Right cardiac atrium (tissue), 5 donors: Measurements from ENCODE around the gene SIGMAR1. TPM values are rescaled to one million over a fixed set of nuclear protein-coding genes. Genes with fewer than 3 reads are reported as not detected.
"Not testable (repeated sequence)": the region's sequence is repeated elsewhere in the genome, so short reads cannot be mapped to it uniquely, and the experiment has no call there.

Source experiments
- ATAC-seq, 2 donors: fragments of 200-7000 bp; cut with Tn5 transposase; one replicate each; pipeline versions ENCODE4 v1.8.0 to v1.9.1; 2020; ENCODE audit warnings: moderate library complexity in 2 of 2, mild to moderate bottlenecking in 1 of 2
- DNase-seq, 3 donors: peaks; one replicate each; pipeline ENCODE4 v3.0.0-alpha.2; 2020
- H3K27ac ChIP-seq: one replicate; pipeline ENCODE4 v1.5.1; 2013; ENCODE audit warnings: mild to moderate bottlenecking, low read length, control low read depth, moderate library complexity
- H3K27me3 ChIP-seq: one replicate; pipeline ENCODE4 v1.6.1; 2013; ENCODE audit not compliant: control insufficient read depth, insufficient read depth
- H3K4me1 ChIP-seq: one replicate; pipeline ENCODE4 v1.6.1; 2013; ENCODE audit warnings: low read length; ENCODE audit not compliant: control insufficient read depth, insufficient read depth
- H3K4me3 ChIP-seq: one replicate; pipeline ENCODE4 v1.5.1; 2013; ENCODE audit warnings: low read length, control low read depth
- H3K9me3 ChIP-seq: one replicate; pipeline ENCODE4 v1.6.1; 2013; ENCODE audit warnings: low read length; ENCODE audit not compliant: control insufficient read depth
- WGBS: extraction: QIAGEN DNeasy Blood & Tissue Kit; methylation state at CpG from one replicate; pipeline ENCODE4 v1.1.7; 2013; 5-methylcytosine and 5-hydroxymethylcytosine counted together
- intact Hi-C, 4 donors: fragments of 100-400 bp; cut with DNase I; formaldehyde crosslinking; loops; one replicate each; pipeline versions ENCODE4 v1.11.0 to v1.14.0; 2022 to 2023
- polyA plus RNA-seq: library from polyadenylated mRNA; stranded (reverse); fragments of 200-250 nt; gene quantifications from one replicate; pipeline ENCODE4 v1.2.3, GENCODE V29; 2013
- total RNA-seq, 4 donors: library from RNA; stranded (reverse); fragmentation: NEBNext Ultra II Directional; extraction: Animal tissue kit (Norgen Biotek cat#: 25700); gene quantifications; one replicate each; pipeline ENCODE4 v1.2.1, GENCODE V29; 2021
- donor health status: healthy with polysubstance abuse.
- donor health status: DM: no; HTN: yes; CAD: no.
- donor health status: DM: no; HTN: no; CAD: no.
- donor health status: DM: no; HTN: yes; CAD: no; lungs with severe emphysema.
- donor health status: DM: yes; HTN: yes; CAD: no.

The SIGMAR1 gene
- total and polyA plus RNA-seq, 5 donors, result 28.6 to 37.2 (median 35.8) TPM

- H3K27me3 ChIP-seq, result no peaks in the 10 kb centered on the region
- intact Hi-C loops, result no loop called here
- no peak overlapping the region for H3K4me3 ChIP-seq
- no peak for ATAC-seq
- H3K9me3 ChIP-seq, result no peaks in the 10 kb centered on the region
- peaks cover 8% of the 10 kb centered on the region for H3K4me1 ChIP-seq
- no peak overlapping the region for H3K27ac ChIP-seq
- no peak for DNase-seq
Observed at GRCh38 chr9:34644766-34645314, 7.3 kb upstream of the SIGMAR1 start.

- H3K27ac ChIP-seq, result no peak overlapping the region
- no peak overlapping the region for H3K4me3 ChIP-seq
- WGBS, result 96% methylated on average over 1 of the region's 1 CpG
- intact Hi-C loops, result no loop called here
- H3K27me3 ChIP-seq, result no peaks in the 10 kb centered on the region
- ATAC-seq, result no peak
- H3K9me3 ChIP-seq, result no peaks in the 10 kb centered on the region
- no peak for DNase-seq
- H3K4me1 ChIP-seq, result peaks cover 4% of the 10 kb centered on the region
Observed at GRCh38 chr9:34642679-34643078, 5.1 kb upstream of the SIGMAR1 start.

GRCh38 chr9:34639322-34639721 lies 1.7 kb upstream of the SIGMAR1 start:
- not testable (repeated sequence) for H3K4me1 ChIP-seq, H3K4me3 ChIP-seq, H3K27me3 ChIP-seq, H3K9me3 ChIP-seq, H3K27ac ChIP-seq, ATAC-seq
- peak in 1 of 3 donors; percentile 9 for DNase-seq
- 92% methylated on average over 8 of the region's 8 CpGs for WGBS
- intact Hi-C loops, result loop anchor here in 1 of 4 donors (10.0 kb wide), 1 partner anchor 65 kb away; no protein-coding TSS in a partner anchor

- 21% methylated on average over 7 of the region's 7 CpGs for WGBS
- intact Hi-C loops, result loop anchor here in 1 of 4 donors (10.0 kb wide), 1 partner anchor 67 kb away; no protein-coding TSS in a partner anchor
Observed at GRCh38 chr9:34638138-34638445, 505 bp upstream of the SIGMAR1 start.

GRCh38 chr9:34636791-34637355 lies 714 bp downstream of the SIGMAR1 start:
- no peaks in the 10 kb centered on the region for H3K27me3 ChIP-seq
- intact Hi-C loops, result loop anchor here in 1 of 4 donors (10.0 kb wide), 1 partner anchor 68 kb away; no protein-coding TSS in a partner anchor
- no peaks in the 10 kb centered on the region for H3K4me1 ChIP-seq
- H3K4me3 ChIP-seq, result peak overlapping the region; percentile 49
- DNase-seq, result no peak
- peak overlapping the region; percentile 80 for H3K27ac ChIP-seq
- 8% methylated on average over 23 of the region's 23 CpGs for WGBS
- H3K9me3 ChIP-seq, result no peaks in the 10 kb centered on the region
- ATAC-seq, result no peak

More at GRCh38 chr9:34638138-34638445, 505 bp upstream of the SIGMAR1 start:
- peak overlapping the region; percentile 49 for H3K4me3 ChIP-seq
- no peaks in the 10 kb centered on the region for H3K9me3 ChIP-seq
- no peaks in the 10 kb centered on the region for H3K4me1 ChIP-seq
- DNase-seq (no peak), ATAC-seq (no peak)
- peak overlapping the region; percentile 73 for H3K27ac ChIP-seq
- no peaks in the 10 kb centered on the region for H3K27me3 ChIP-seq

GRCh38 chr9:34635556-34635955 lies 2.0 kb downstream of the SIGMAR1 start:
- 91% methylated on average over 14 of the region's 14 CpGs for WGBS
- Histone ChIP-seq H3K4me1 (no peaks in the 10 kb centered on the region), H3K27me3 (no peaks in the 10 kb centered on the region), H3K27ac (no peak overlapping the region), H3K4me3 (no peak overlapping the region), H3K9me3 (no peaks in the 10 kb centered on the region)
- intact Hi-C loops, result loop anchor here in 1 of 4 donors (10.0 kb wide), 1 partner anchor 69 kb away; no protein-coding TSS in a partner anchor
- DNase-seq (peak in 1 of 3 donors; percentile 50), ATAC-seq (no peak)

- intact Hi-C loops, result loop anchor here in 1 of 4 donors (10.0 kb wide), 1 partner anchor 70 kb away; no protein-coding TSS in a partner anchor
- Histone ChIP-seq H3K9me3 (no peaks in the 10 kb centered on the region), H3K4me3 (no peak overlapping the region), H3K4me1 (no peaks in the 10 kb centered on the region), H3K27ac (no peak overlapping the region), H3K27me3 (no peaks in the 10 kb centered on the region)
- ATAC-seq, result no peak
- WGBS, result 70% methylated on average over 3 of the region's 3 CpGs
- no peak for DNase-seq
Observed at GRCh38 chr9:34634551-34635248, 2.9 kb downstream of the SIGMAR1 start.

- ATAC-seq (peak; percentile 24), DNase-seq (peak; percentile 60 to 81 (median 81))
- no peaks in the 10 kb centered on the region for H3K4me1 ChIP-seq
- H3K27me3 ChIP-seq, result no peaks in the 10 kb centered on the region
- no peaks in the 10 kb centered on the region for H3K9me3 ChIP-seq
- WGBS, result 28% methylated on average over 3 of the region's 3 CpGs
- intact Hi-C loops, result loop anchor here in 1 of 4 donors (10.0 kb wide), 1 partner anchor 71 kb away; no protein-coding TSS in a partner anchor
- no peak overlapping the region for H3K4me3 ChIP-seq
- no peak overlapping the region for H3K27ac ChIP-seq
Observed at GRCh38 chr9:34633851-34634550, 3.6 kb downstream of the SIGMAR1 start.

GRCh38 chr9:34633166-34633565 lies 4.4 kb downstream of the SIGMAR1 start:
- Histone ChIP-seq H3K27me3 (no peaks in the 10 kb centered on the region), H3K27ac (no peak overlapping the region), H3K4me3 (no peak overlapping the region), H3K4me1 (no peaks in the 10 kb centered on the region), H3K9me3 (no peaks in the 10 kb centered on the region)
- DNase-seq (no peak), ATAC-seq (no peak)
- intact Hi-C loops, result loop anchor here in 1 of 4 donors (10.0 kb wide), 1 partner anchor 72 kb away; no protein-coding TSS in a partner anchor
- 44% methylated on average over 5 of the region's 5 CpGs for WGBS

GRCh38 chr9:34630402-34631154 lies 7.0 kb downstream of the SIGMAR1 start:
- no peaks in the 10 kb centered on the region for H3K9me3 ChIP-seq
- no peak for DNase-seq
- H3K4me3 ChIP-seq, result no peak overlapping the region
- WGBS, result 38% methylated on average over 5 of the region's 5 CpGs
- no peak for ATAC-seq
- H3K27ac ChIP-seq, result no peak overlapping the region
- intact Hi-C loops, result loop anchor here in 1 of 4 donors (10.0 kb wide), 1 partner anchor 74 kb away; no protein-coding TSS in a partner anchor
- H3K27me3 ChIP-seq, result no peaks in the 10 kb centered on the region
- H3K4me1 ChIP-seq, result no peaks in the 10 kb centered on the region
